Uterus (tissue), 4 donors: ENCODE measurements around the gene ELAC1. TPM values are rescaled to one million over a fixed set of nuclear protein-coding genes. Genes with fewer than 3 reads are reported as not detected.

Experiments used
- DNase-seq, 2 donors: peaks; one replicate each; pipeline ENCODE4 v3.0.0-alpha.2; 2019 to 2020
- H3K27ac ChIP-seq, 2 donors: fragments of 200-600 bp; sonication (generic); 1 replicate in 1 of 2; 2 replicates in 1 of 2; pipeline ENCODE4 v1.5.1; 2016 to 2018
- H3K27me3 ChIP-seq, 2 donors: fragments of 200-600 bp; sonication (generic); one replicate each; pipeline ENCODE4 v1.5.1; 2018 to 2019; ENCODE audit warnings: control low read depth in 1 of 2
- H3K36me3 ChIP-seq, 2 donors: fragments of 200-600 bp; sonication (generic); one replicate each; pipeline ENCODE4 v1.5.1; 2019; ENCODE audit warnings: control low read depth in 1 of 2
- H3K4me1 ChIP-seq, 2 donors: fragments of 200-600 bp; sonication (generic); one replicate each; pipeline ENCODE4 v1.5.1; 2018 to 2019; ENCODE audit warnings: control low read depth in 1 of 2
- H3K4me3 ChIP-seq, 2 donors: fragments of 200-600 bp; sonication (generic); 1 replicate in 1 of 2; 2 replicates in 1 of 2; pipeline ENCODE4 v1.5.1; 2018 to 2019; ENCODE audit warnings: mild to moderate bottlenecking in 1 of 2
- H3K9me3 ChIP-seq, 2 donors: fragments of 200-600 bp; sonication (generic); one replicate each; pipeline ENCODE4 v1.5.1; 2019; ENCODE audit warnings: control low read depth in 1 of 2
- POLR2A ChIP-seq, 2 donors: fragments of 450-650 bp; IDR thresholded peaks; one replicate each; pipeline ENCODE4 v1.6.1; 2016; ENCODE audit warnings: antibody characterized with exemption in 2 of 2, mild to moderate bottlenecking in 1 of 2, moderate library complexity in 1 of 2
- intact Hi-C: fragments of 100-400 bp; cut with DNase I; formaldehyde crosslinking; loops from one replicate; pipeline ENCODE4 v1.15.1; 2023; ENCODE audit warnings: low total_unique reads
- total RNA-seq, 4 donors: library from RNA; depleted of rRNA in 3 of 4; stranded (reverse); fragments of >200 nt in 3 of 4; gene quantifications; one replicate each; pipeline versions ENCODE4 v1.1.0 to v1.2.4, GENCODE V29; 2014 to 2023
- TF ChIP-seq, protein P1 (sequence below), 4 experiments: fragments of 200-600 bp in 2 of 4; fragments of 450-650 bp in 2 of 4; sonication (generic) in 2 of 4; IDR thresholded peaks; one replicate each; pipeline ENCODE4 v1.5.1; 2016 to 2019; ENCODE audit warnings: antibody characterized with exemption in 4 of 4, mild to moderate bottlenecking in 2 of 4, moderate library complexity in 1 of 4
- donor health status: DM: yes; HTN: yes; CAD: no.

Gene ELAC1
- total RNA-seq, 4 donors from 2014 or later = 4.1 to 26.2 (median 9.4) TPM

- H3K27me3 ChIP-seq = no peaks in the 10 kb centered on the region
- H3K9me3 ChIP-seq = no peaks in the 10 kb centered on the region
- peaks cover 0 to 10% of the 10 kb centered on the region in 2 donors for H3K4me1 ChIP-seq
- no peaks in the 10 kb centered on the region for H3K36me3 ChIP-seq
- no peak overlapping the region for H3K27ac ChIP-seq
- H3K4me3 ChIP-seq = no peak overlapping the region
- no peak for DNase-seq
- intact Hi-C loops = no loop called here
- TF ChIP-seq, protein P1, sequence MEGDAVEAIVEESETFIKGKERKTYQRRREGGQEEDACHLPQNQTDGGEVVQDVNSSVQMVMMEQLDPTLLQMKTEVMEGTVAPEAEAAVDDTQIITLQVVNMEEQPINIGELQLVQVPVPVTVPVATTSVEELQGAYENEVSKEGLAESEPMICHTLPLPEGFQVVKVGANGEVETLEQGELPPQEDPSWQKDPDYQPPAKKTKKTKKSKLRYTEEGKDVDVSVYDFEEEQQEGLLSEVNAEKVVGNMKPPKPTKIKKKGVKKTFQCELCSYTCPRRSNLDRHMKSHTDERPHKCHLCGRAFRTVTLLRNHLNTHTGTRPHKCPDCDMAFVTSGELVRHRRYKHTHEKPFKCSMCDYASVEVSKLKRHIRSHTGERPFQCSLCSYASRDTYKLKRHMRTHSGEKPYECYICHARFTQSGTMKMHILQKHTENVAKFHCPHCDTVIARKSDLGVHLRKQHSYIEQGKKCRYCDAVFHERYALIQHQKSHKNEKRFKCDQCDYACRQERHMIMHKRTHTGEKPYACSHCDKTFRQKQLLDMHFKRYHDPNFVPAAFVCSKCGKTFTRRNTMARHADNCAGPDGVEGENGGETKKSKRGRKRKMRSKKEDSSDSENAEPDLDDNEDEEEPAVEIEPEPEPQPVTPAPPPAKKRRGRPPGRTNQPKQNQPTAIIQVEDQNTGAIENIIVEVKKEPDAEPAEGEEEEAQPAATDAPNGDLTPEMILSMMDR (IDR thresholded peaks at IDR 0.05) = no peak
- TF ChIP-seq POLR2A (IDR thresholded peaks at IDR 0.05) = no peak
Measured at GRCh38 chr18:50973367-50974126, 5.7 kb downstream of the ELAC1 start.

- intact Hi-C loops = no loop called here
- Histone ChIP-seq H3K27ac (no peak overlapping the region), H3K36me3 (no peaks in the 10 kb centered on the region), H3K9me3 (no peaks in the 10 kb centered on the region), H3K4me1 (no peaks in the 10 kb centered on the region), H3K27me3 (no peaks in the 10 kb centered on the region), H3K4me3 (no peak overlapping the region)
- TF ChIP-seq, protein P1 (IDR thresholded peaks at IDR 0.05) = no peak
- TF ChIP-seq POLR2A (IDR thresholded peaks at IDR 0.05) = no peak
- no peak for DNase-seq
Measured at GRCh38 chr18:50977037-50977760, 9.4 kb downstream of the ELAC1 start.

GRCh38 chr18:50981381-50981780, 13.5 kb downstream of the ELAC1 start:
- no peaks in the 10 kb centered on the region for H3K27me3 ChIP-seq
- intact Hi-C loops = no loop called here
- no peaks in the 10 kb centered on the region for H3K9me3 ChIP-seq
- H3K27ac ChIP-seq = no peak overlapping the region
- no peak overlapping the region for H3K4me3 ChIP-seq
- TF ChIP-seq POLR2A (IDR thresholded peaks at IDR 0.05) = no peak
- TF ChIP-seq, protein P1 (IDR thresholded peaks at IDR 0.05) = no peak
- no peak for DNase-seq
- H3K4me1 ChIP-seq = no peaks in the 10 kb centered on the region
- H3K36me3 ChIP-seq = no peaks in the 10 kb centered on the region

DNA sequence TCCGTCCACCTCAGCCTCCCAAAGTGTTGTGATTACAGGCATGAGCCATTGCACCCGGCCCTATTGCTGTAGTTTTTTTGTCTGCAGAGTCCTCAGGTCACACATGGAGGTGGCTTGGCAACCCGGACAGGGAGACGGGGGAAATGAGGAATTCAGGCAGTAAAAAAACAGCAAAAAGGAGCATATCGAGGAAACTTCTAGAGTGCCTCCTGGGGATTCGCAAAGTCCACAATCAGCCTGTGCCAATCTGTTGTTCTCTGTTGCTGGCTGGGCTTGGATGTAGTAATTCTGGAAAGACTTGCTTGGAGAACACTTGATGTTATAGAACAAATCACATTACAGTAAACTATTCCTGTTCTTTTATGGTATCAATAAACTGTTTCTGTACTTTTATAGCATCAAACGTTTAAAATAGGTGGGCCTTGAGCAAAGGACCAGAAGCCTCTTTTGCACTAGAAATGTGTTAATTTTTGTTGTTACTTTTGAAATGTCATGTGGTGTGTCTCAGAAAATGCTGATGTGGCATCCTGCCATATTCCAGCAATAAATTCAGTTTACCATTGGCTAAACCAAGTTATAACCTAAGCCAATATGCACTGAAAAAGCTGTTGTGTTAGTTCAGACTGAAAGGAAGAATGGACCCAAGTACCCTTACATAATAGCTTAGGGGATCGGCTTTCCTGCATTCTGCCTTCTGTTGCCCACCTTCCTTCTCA, 14.4 kb downstream of the ELAC1 start:
- no peak overlapping the region for H3K4me3 ChIP-seq
- TF ChIP-seq POLR2A (IDR thresholded peaks at IDR 0.05) = no peak
- TF ChIP-seq, protein P1 (IDR thresholded peaks at IDR 0.05) = no peak
- no peaks in the 10 kb centered on the region for H3K36me3 ChIP-seq
- no peak for DNase-seq
- no peaks in the 10 kb centered on the region for H3K27me3 ChIP-seq
- intact Hi-C loops = no loop called here
- no peak overlapping the region for H3K27ac ChIP-seq
- no peaks in the 10 kb centered on the region for H3K9me3 ChIP-seq
- H3K4me1 ChIP-seq = no peaks in the 10 kb centered on the region

GRCh38 chr18:50982802-50983179, 15.0 kb downstream of the ELAC1 start:
- no peak for DNase-seq
- H3K4me3 ChIP-seq = no peak overlapping the region
- no peaks in the 10 kb centered on the region for H3K36me3 ChIP-seq
- H3K27ac ChIP-seq = no peak overlapping the region
- no peaks in the 10 kb centered on the region for H3K27me3 ChIP-seq
- no peaks in the 10 kb centered on the region for H3K9me3 ChIP-seq
- no peak for TF ChIP-seq POLR2A (IDR thresholded peaks at IDR 0.05)
- TF ChIP-seq, protein P1 (IDR thresholded peaks at IDR 0.05) = no peak
- no peaks in the 10 kb centered on the region for H3K4me1 ChIP-seq
- intact Hi-C loops = no loop called here
